Measurements from ENCODE around the gene CCDC88B. TPM values are rescaled to one million over a fixed set of nuclear protein-coding genes. Genes with fewer than 3 reads are reported as not detected.

The CCDC88B gene
- total RNA-seq, 2 experiments from 2014 or later: 152 to 164 TPM

GRCh38 chr11:64396079-64396591 is 56.1 kb downstream of the CCDC88B start:
- ATAC-seq: no peak
- H3K27me3 Mint-ChIP-seq: peaks cover 13% of the 10 kb centered on the region
- H3K9me3 Mint-ChIP-seq (ENCODE audit: low read depth): no peaks in the 10 kb centered on the region
- no peak overlapping the region for H3K4me3 Mint-ChIP-seq
- no peak overlapping the region for H3K27ac Mint-ChIP-seq
- no peak for DNase-seq
- H3K4me1 Mint-ChIP-seq: peaks cover 7% of the 10 kb centered on the region
- no peaks in the 10 kb centered on the region for H3K36me3 Mint-ChIP-seq
- CTCF ChIA-PET: interaction anchor here (0.6 to 1.3 kb wide), 5 partner anchors 8 to 256 kb away, joined by 3 read pairs; no protein-coding TSS in a partner anchor

- CTCF ChIA-PET: no interaction called here
- Mint-ChIP-seq H3K9me3 (ENCODE audit: low read depth) (no peaks in the 10 kb centered on the region), H3K4me1 (no peaks in the 10 kb centered on the region), H3K27ac (no peak overlapping the region), H3K36me3 (no peaks in the 10 kb centered on the region), H3K27me3 (peaks cover 12% of the 10 kb centered on the region), H3K4me3 (no peak overlapping the region)
- DNase-seq: no peak
- ATAC-seq: no peak
Observed at GRCh38 chr11:64400102-64400501, 60.1 kb downstream of the CCDC88B start.

- no peak for DNase-seq
- Mint-ChIP-seq H3K9me3 (ENCODE audit: low read depth) (no peaks in the 10 kb centered on the region), H3K27ac (no peak overlapping the region), H3K4me1 (no peaks in the 10 kb centered on the region), H3K4me3 (no peak overlapping the region), H3K27me3 (peaks cover 10% of the 10 kb centered on the region), H3K36me3 (no peaks in the 10 kb centered on the region)
- ATAC-seq: no peak
- CTCF ChIA-PET: no interaction called here
Observed at GRCh38 chr11:64400667-64401066, 60.7 kb downstream of the CCDC88B start.

- Mint-ChIP-seq H3K27me3 (peaks cover 7% of the 10 kb centered on the region), H3K4me1 (no peaks in the 10 kb centered on the region), H3K27ac (no peak overlapping the region), H3K36me3 (no peaks in the 10 kb centered on the region), H3K9me3 (ENCODE audit: low read depth) (no peaks in the 10 kb centered on the region), H3K4me3 (no peak overlapping the region)
- CTCF ChIA-PET: no interaction called here
- no peak for ATAC-seq
- DNase-seq: no peak
Observed at GRCh38 chr11:64401775-64402174, 61.8 kb downstream of the CCDC88B start.

GRCh38 chr11:64403106-64403505 is 63.1 kb downstream of the CCDC88B start:
- CTCF ChIA-PET: no interaction called here
- DNase-seq: no peak
- no peaks in the 10 kb centered on the region for H3K9me3 Mint-ChIP-seq (ENCODE audit: low read depth)
- H3K27me3 Mint-ChIP-seq: peaks cover 7% of the 10 kb centered on the region
- no peak overlapping the region for H3K4me3 Mint-ChIP-seq
- no peaks in the 10 kb centered on the region for H3K36me3 Mint-ChIP-seq
- H3K27ac Mint-ChIP-seq: no peak overlapping the region
- ATAC-seq: no peak
- H3K4me1 Mint-ChIP-seq: no peaks in the 10 kb centered on the region

GRCh38 chr11:64406221-64406946 is 66.4 kb downstream of the CCDC88B start:
- H3K4me1 Mint-ChIP-seq: no peaks in the 10 kb centered on the region
- ATAC-seq (no peak), DNase-seq (no peak)
- H3K27ac Mint-ChIP-seq: no peak overlapping the region
- H3K36me3 Mint-ChIP-seq: no peaks in the 10 kb centered on the region
- no peaks in the 10 kb centered on the region for H3K9me3 Mint-ChIP-seq (ENCODE audit: low read depth)
- CTCF ChIA-PET: interaction anchor here (0.7 kb wide), 1 partner anchor 17 kb away, joined by 3 read pairs; no protein-coding TSS in a partner anchor
- peaks cover 13% of the 10 kb centered on the region for H3K27me3 Mint-ChIP-seq
- H3K4me3 Mint-ChIP-seq: no peak overlapping the region

Small RNA genes lying within 50 kb of the gene (microRNA-seq; reads per million reads assigned to microRNA genes)
- gene MIR1237 (3.0 reads per million), gene MIR7155 (1.3 reads per million)

Other genes starting within 250 kb of the CCDC88B start
- gene MACROD1, start 174.1 kb upstream of the CCDC88B start, total RNA-seq: 10 to 100 TPM; 10.1 to 12.3 TPM
- 100 to 1,000 TPM; 303 to 410 TPM for gene STIP1, start 154.0 kb upstream of the CCDC88B start, total RNA-seq
- 100 to 1,000 TPM; 210 to 217 TPM for gene FERMT3, start 133.5 kb upstream of the CCDC88B start, total RNA-seq
- 10 to 100 TPM; 33.4 to 37.1 TPM for gene TRPT1, start 114.0 kb upstream of the CCDC88B start, total RNA-seq
- gene NUDT22, start 113.9 kb upstream of the CCDC88B start, total RNA-seq: 10 to 100 TPM; 83.8 to 84.1 TPM
- gene DNAJC4, start 109.7 kb upstream of the CCDC88B start, total RNA-seq: 10 to 100 TPM; 29.7 to 37.0 TPM
- gene VEGFB, start 105.6 kb upstream of the CCDC88B start, total RNA-seq: 10 to 100 TPM; 53.4 to 54.8 TPM
- 10 to 100 TPM; 23.4 to 23.9 TPM for gene FKBP2, start 99.1 kb upstream of the CCDC88B start, total RNA-seq
- gene PPP1R14B, start 93.3 kb upstream of the CCDC88B start, total RNA-seq: 100 to 1,000 TPM; 142 to 177 TPM
- gene PLCB3, start 88.7 kb upstream of the CCDC88B start, total RNA-seq: 10 to 100 TPM; 18.1 to 20.4 TPM
- 10 to 100 TPM; 35.6 to 36.1 TPM for gene BAD, start 55.5 kb upstream of the CCDC88B start, total RNA-seq
- gene GPR137, start 54.4 kb upstream of the CCDC88B start, total RNA-seq: 10 to 100 TPM; 32.9 to 46.0 TPM
- under 1 TPM in 1 of 2 experiments, not detected in 1; 0.29 TPM for gene KCNK4, start 48.9 kb upstream of the CCDC88B start, total RNA-seq
- not detected for gene CATSPERZ, start 39.8 kb upstream of the CCDC88B start, total RNA-seq
- gene ESRRA, start 34.7 kb upstream of the CCDC88B start, total RNA-seq: 10 to 100 TPM; 46.6 to 54.0 TPM
- 100 to 1,000 TPM; 134 to 153 TPM for gene TRMT112, start 22.6 kb upstream of the CCDC88B start, total RNA-seq
- 100 to 1,000 TPM; 125 to 163 TPM for gene PRDX5, start 22.1 kb upstream of the CCDC88B start, total RNA-seq
- gene RPS6KA4, start 19.0 kb downstream of the CCDC88B start, total RNA-seq: 10 to 100 TPM; 31.1 to 41.9 TPM
- gene SLC22A11, start 215.7 kb downstream of the CCDC88B start, total RNA-seq: not detected